Measurements from ENCODE around the gene CRACR2A. TPM values are rescaled to one million over a fixed set of nuclear protein-coding genes. Genes with fewer than 3 reads are reported as not detected.

The CRACR2A gene
- total RNA-seq, 1 donor from 2014 or later: 4.4 TPM

- Histone ChIP-seq H3K4me3 (no peak overlapping the region), H3K9me3 (no peaks in the 10 kb centered on the region), H3K27me3 (no peaks in the 10 kb centered on the region), H3K36me3 (no peaks in the 10 kb centered on the region), H3K27ac (no peak overlapping the region), H3K4me1 (no peaks in the 10 kb centered on the region)
- intact Hi-C loops (cut with DNase I): no loop called here
- no peak for DNase-seq (ENCODE audit: extremely low spot score in 2 of 2)
- TF ChIP-seq POLR2AphosphoS5 (IDR thresholded peaks at IDR 0.05; ENCODE audit: insufficient read depth in 1 of 2, low read depth in 1 of 2) (no peak), POLR2A (IDR thresholded peaks at IDR 0.05) (no peak)
These were observed 137.0 kb downstream of the CRACR2A start for GRCh38 chr12:3615862-3616261.

- no peak overlapping the region for H3K4me3 ChIP-seq
- no peaks in the 10 kb centered on the region for H3K9me3 ChIP-seq
- no peaks in the 10 kb centered on the region for H3K36me3 ChIP-seq
- H3K27me3 ChIP-seq: no peaks in the 10 kb centered on the region
- no peak for DNase-seq (ENCODE audit: extremely low spot score in 2 of 2)
- no peak for TF ChIP-seq POLR2AphosphoS5 (IDR thresholded peaks at IDR 0.05; ENCODE audit: insufficient read depth in 1 of 2, low read depth in 1 of 2)
- TF ChIP-seq POLR2A (IDR thresholded peaks at IDR 0.05): no peak
- TF ChIP-seq CTCF (IDR thresholded peaks at IDR 0.05): no peak
- no peaks in the 10 kb centered on the region for H3K4me1 ChIP-seq
- no peak overlapping the region for H3K27ac ChIP-seq
- intact Hi-C loops (cut with DNase I): no loop called here
These were observed 138.0 kb downstream of the CRACR2A start for GRCh38 chr12:3614806-3615466.

DNA sequence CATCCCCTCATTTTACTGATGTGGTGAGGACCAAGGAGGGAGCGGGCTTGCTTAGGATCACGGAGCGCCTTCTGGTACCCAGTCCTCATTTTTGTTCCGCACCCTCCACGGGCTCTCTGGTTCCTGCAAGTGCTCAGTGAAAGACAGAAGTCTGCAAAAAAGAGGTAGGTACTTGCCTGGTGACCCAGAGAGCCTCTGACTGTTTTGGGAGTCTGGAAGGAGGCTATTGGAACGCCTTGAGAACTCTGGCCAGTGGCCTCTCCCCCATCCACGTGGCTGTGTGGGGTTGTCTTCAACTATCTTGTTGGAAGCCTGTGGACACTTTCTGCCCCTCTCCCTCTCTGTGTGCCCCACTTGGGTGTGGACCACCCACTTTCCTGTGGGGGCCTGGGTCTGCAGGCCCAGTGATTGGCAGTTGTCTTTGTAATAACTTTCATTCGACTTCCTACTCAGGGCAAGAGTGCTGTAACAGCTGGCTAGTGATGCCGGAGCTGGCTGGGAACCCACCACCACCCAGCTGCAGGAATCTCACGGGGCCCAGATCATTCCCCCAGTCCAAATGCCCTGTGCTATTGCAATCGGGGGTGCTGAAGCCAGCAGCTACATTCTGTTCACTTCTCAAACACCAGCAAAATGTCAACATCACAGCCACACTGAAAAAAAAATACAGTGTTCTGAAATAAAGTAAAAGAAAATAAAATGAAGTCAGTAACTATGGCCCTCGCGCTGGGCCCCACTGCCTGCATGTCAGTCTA lies 139.1 kb downstream of the CRACR2A start:
- H3K4me1 ChIP-seq: no peaks in the 10 kb centered on the region
- H3K36me3 ChIP-seq: no peaks in the 10 kb centered on the region
- no peaks in the 10 kb centered on the region for H3K27me3 ChIP-seq
- H3K9me3 ChIP-seq: no peaks in the 10 kb centered on the region
- no peak for DNase-seq (ENCODE audit: extremely low spot score in 2 of 2)
- H3K27ac ChIP-seq: no peak overlapping the region
- no peak overlapping the region for H3K4me3 ChIP-seq
- TF ChIP-seq POLR2A (IDR thresholded peaks at IDR 0.05) (no peak), CTCF (IDR thresholded peaks at IDR 0.05) (no peak)
- intact Hi-C loops (cut with DNase I): no loop called here

GRCh38 chr12:3611860-3612703 lies 140.8 kb downstream of the CRACR2A start:
- H3K9me3 ChIP-seq: no peaks in the 10 kb centered on the region
- no peaks in the 10 kb centered on the region for H3K27me3 ChIP-seq
- no peak overlapping the region for H3K27ac ChIP-seq
- no peaks in the 10 kb centered on the region for H3K4me1 ChIP-seq
- no peak for DNase-seq (ENCODE audit: extremely low spot score in 2 of 2)
- intact Hi-C loops (cut with DNase I): no loop called here
- H3K4me3 ChIP-seq: no peak overlapping the region
- TF ChIP-seq POLR2A (IDR thresholded peaks at IDR 0.05): no peak
- no peak for TF ChIP-seq POLR2AphosphoS5 (IDR thresholded peaks at IDR 0.05; ENCODE audit: insufficient read depth in 1 of 2, low read depth in 1 of 2)
- no peak for TF ChIP-seq CTCF (IDR thresholded peaks at IDR 0.05)
- H3K36me3 ChIP-seq: no peaks in the 10 kb centered on the region

- DNase-seq (ENCODE audit: extremely low spot score in 2 of 2): no peak
- Histone ChIP-seq H3K27ac (no peak overlapping the region), H3K4me1 (no peaks in the 10 kb centered on the region), H3K36me3 (no peaks in the 10 kb centered on the region), H3K27me3 (no peaks in the 10 kb centered on the region), H3K9me3 (no peaks in the 10 kb centered on the region), H3K4me3 (no peak overlapping the region)
- TF ChIP-seq POLR2AphosphoS5 (IDR thresholded peaks at IDR 0.05; ENCODE audit: insufficient read depth in 1 of 2, low read depth in 1 of 2) (no peak), POLR2A (IDR thresholded peaks at IDR 0.05) (no peak), CTCF (IDR thresholded peaks at IDR 0.05) (no peak)
- intact Hi-C loops (cut with DNase I): no loop called here
These were observed 145.1 kb downstream of the CRACR2A start for GRCh38 chr12:3607821-3608220.
